Stromal cell of bone marrow (primary cell): Measurements from ENCODE around the gene C11orf68.
A peak's percentile ranks its signal among the peaks of the same experiment; 100 is the strongest.

Source experiments
- DNase-seq: peaks from one replicate; pipeline ENCODE4 v3.0.0-alpha.2; 2012; ENCODE audit warnings: low read depth

C11orf68 gene

GRCh38 chr11:65944191-65944590, 25.3 kb upstream of the C11orf68 start:
- peak; percentile 36 for DNase-seq

- DNase-seq = no peak
Measured at GRCh38 chr11:65942531-65942930, 23.7 kb upstream of the C11orf68 start.

GRCh38 chr11:65941720-65942310, 23.0 kb upstream of the C11orf68 start:
- no peak for DNase-seq

- DNase-seq = no peak
Measured at GRCh38 chr11:65937766-65938165, 18.9 kb upstream of the C11orf68 start.

GRCh38 chr11:65934014-65934413, 15.2 kb upstream of the C11orf68 start:
- DNase-seq = no peak

GRCh38 chr11:65932558-65932919, 13.7 kb upstream of the C11orf68 start:
- DNase-seq = no peak

- no peak for DNase-seq
Measured at GRCh38 chr11:65931773-65932557, 13.1 kb upstream of the C11orf68 start.

GRCh38 chr11:65928667-65929066, 9.8 kb upstream of the C11orf68 start:
- DNase-seq = no peak

- no peak for DNase-seq
Measured at GRCh38 chr11:65927904-65928397, 9.1 kb upstream of the C11orf68 start.

- DNase-seq = no peak
Measured at GRCh38 chr11:65925397-65925796, 6.5 kb upstream of the C11orf68 start.

GRCh38 chr11:65922565-65922964, 3.7 kb upstream of the C11orf68 start:
- no peak for DNase-seq

- no peak for DNase-seq
Measured at GRCh38 chr11:65921876-65922275, 3.0 kb upstream of the C11orf68 start.

GRCh38 chr11:65921033-65921555, 2.2 kb upstream of the C11orf68 start:
- no peak for DNase-seq

GRCh38 chr11:65920372-65920802, 1.5 kb upstream of the C11orf68 start:
- no peak for DNase-seq

GRCh38 chr11:65919573-65920371, 910 bp upstream of the C11orf68 start:
- no peak for DNase-seq

GRCh38 chr11:65919141-65919572, 295 bp upstream of the C11orf68 start, which contains the start of gene DRAP1:
DRAP1 (plus strand) TSS chr11:65919426; CDS start chr11:65919502, 76 bp downstream.
- peak; percentile 97 for DNase-seq

GRCh38 chr11:65917434-65918210, 1.2 kb downstream of the C11orf68 start:
- no peak for DNase-seq

- no peak for DNase-seq
Measured at GRCh38 chr11:65917077-65917433, 1.8 kb downstream of the C11orf68 start.

GRCh38 chr11:65916391-65916790, 2.5 kb downstream of the C11orf68 start:
- no peak for DNase-seq

GRCh38 chr11:65915821-65916251, 3.0 kb downstream of the C11orf68 start:
- DNase-seq = peak; percentile 96

- DNase-seq = no peak
Measured at GRCh38 chr11:65915101-65915820, 3.6 kb downstream of the C11orf68 start.
